H9 (cell line): ENCODE data around the gene NAE1. TPM values are rescaled to one million over a fixed set of nuclear protein-coding genes. Genes with fewer than 3 reads are reported as not detected.

ENCODE experiments used
- DNase-seq: peaks from one replicate; pipeline ENCODE4 v3.0.0-alpha.2; 2017
- H2AFZ ChIP-seq: one replicate; pipeline ENCODE4 v1.6.1; 2013; ENCODE audit warnings: mild to moderate bottlenecking, low read length, control low read depth, moderate library complexity
- H2AK5ac ChIP-seq: 2 replicates; pipeline ENCODE4 v1.6.1; 2013; ENCODE audit warnings: low read length, control low read depth, mixed read lengths; ENCODE audit not compliant: insufficient read length
- H2BK120ac ChIP-seq: one replicate; pipeline ENCODE4 v1.6.1; 2013; ENCODE audit warnings: low read depth, mild to moderate bottlenecking, low read length, control low read depth, inconsistent platforms; ENCODE audit not compliant: poor library complexity, severe bottlenecking
- H2BK12ac ChIP-seq: 2 replicates; pipeline ENCODE4 v1.6.1; 2013; ENCODE audit warnings: low read length, control low read depth, mixed read lengths, low read depth; ENCODE audit not compliant: insufficient read length
- H2BK15ac ChIP-seq: 2 replicates; pipeline ENCODE4 v1.6.1; 2013; ENCODE audit warnings: low read depth, low read length, control low read depth
- H2BK20ac ChIP-seq: one replicate; pipeline ENCODE4 v1.6.1; 2013; ENCODE audit warnings: low read depth, mild to moderate bottlenecking, low read length, control low read depth, inconsistent platforms; ENCODE audit not compliant: poor library complexity, severe bottlenecking
- H2BK5ac ChIP-seq: 2 replicates; pipeline ENCODE4 v1.6.1; 2013; ENCODE audit warnings: low read length, control low read depth, mixed read lengths; ENCODE audit not compliant: insufficient read length
- H3K14ac ChIP-seq: 2 replicates; pipeline ENCODE4 v1.6.1; 2013; ENCODE audit warnings: low read length, control low read depth; ENCODE audit not compliant: insufficient read depth
- H3K18ac ChIP-seq: 2 replicates; pipeline ENCODE4 v1.6.1; 2013; ENCODE audit warnings: low read depth, mild to moderate bottlenecking, mixed read lengths, low read length, control low read depth; ENCODE audit not compliant: insufficient read length
- H3K23ac ChIP-seq: 2 replicates; pipeline ENCODE4 v1.6.1; 2013; ENCODE audit warnings: low read length, control low read depth, mixed read lengths, low read depth; ENCODE audit not compliant: insufficient read length
- H3K23me2 ChIP-seq: 2 replicates; pipeline ENCODE4 v1.6.1; 2013; ENCODE audit warnings: low read depth, mild to moderate bottlenecking, mixed read lengths, low read length, control low read depth; ENCODE audit not compliant: insufficient read length, poor library complexity, severe bottlenecking
- H3K27ac ChIP-seq: 2 replicates; pipeline ENCODE4 v1.5.1; 2013; ENCODE audit warnings: low read length, control low read depth, mixed read lengths, low read depth; ENCODE audit not compliant: insufficient read length
- H3K27me3 ChIP-seq: 2 replicates; pipeline ENCODE4 v1.6.1; 2013; ENCODE audit warnings: low read length, control low read depth, inconsistent platforms; ENCODE audit not compliant: insufficient read depth
- H3K4ac ChIP-seq: 2 replicates; pipeline ENCODE4 v1.6.1; 2013; ENCODE audit warnings: low read depth, mild to moderate bottlenecking, control low read depth, inconsistent platforms, low read length, moderate library complexity
- H3K4me1 ChIP-seq: 2 replicates; pipeline ENCODE4 v1.6.1; 2013; ENCODE audit warnings: low read length, control low read depth, inconsistent platforms; ENCODE audit not compliant: insufficient read depth
- H3K4me2 ChIP-seq: 2 replicates; pipeline ENCODE4 v1.6.1; 2013; ENCODE audit warnings: low read length, control low read depth, mixed read lengths; ENCODE audit not compliant: insufficient read length, insufficient read depth
- H3K56ac ChIP-seq: 2 replicates; pipeline ENCODE4 v1.6.1; 2013; ENCODE audit warnings: low read depth, mild to moderate bottlenecking, mixed read lengths, low read length, control low read depth; ENCODE audit not compliant: insufficient read length
- H3K79me1 ChIP-seq: 2 replicates; pipeline ENCODE4 v1.6.1; 2013; ENCODE audit warnings: low read depth, mild to moderate bottlenecking, moderate library complexity, low read length, control low read depth, inconsistent platforms; ENCODE audit not compliant: insufficient read depth, poor library complexity, severe bottlenecking
- H3K79me2 ChIP-seq: 2 replicates; pipeline ENCODE4 v1.6.1; 2013; ENCODE audit warnings: low read length, control low read depth, inconsistent platforms; ENCODE audit not compliant: insufficient read depth
- H3K9ac ChIP-seq: 2 replicates; pipeline ENCODE4 v1.6.1; 2013; ENCODE audit warnings: low read length, control low read depth, mixed read lengths; ENCODE audit not compliant: insufficient read length; ENCODE audit errors: extremely low read depth
- H3K9me3 ChIP-seq: one replicate; pipeline ENCODE4 v1.6.1; 2013; ENCODE audit warnings: low read depth, low read length, inconsistent platforms; ENCODE audit not compliant: control insufficient read depth
- H3T11ph ChIP-seq: one replicate; pipeline ENCODE4 v1.6.1; 2013; ENCODE audit warnings: mild to moderate bottlenecking, low read length, control low read depth, inconsistent platforms
- H4K20me1 ChIP-seq: one replicate; pipeline ENCODE4 v1.6.1; 2013; ENCODE audit not compliant: control insufficient read depth, insufficient read length, insufficient read depth
- H4K5ac ChIP-seq: 2 replicates; pipeline ENCODE4 v1.6.1; 2013; ENCODE audit warnings: low read depth, mild to moderate bottlenecking, mixed read lengths, low read length, control low read depth; ENCODE audit not compliant: insufficient read length
- H4K8ac ChIP-seq: replicated peaks from 2 replicates; pipeline ENCODE4 v1.6.1; 2013; ENCODE audit warnings: low read length, control low read depth, mixed read lengths, low read depth; ENCODE audit not compliant: insufficient read length
- H4K91ac ChIP-seq: 2 replicates; pipeline ENCODE4 v1.6.1; 2013; ENCODE audit warnings: low read depth, mild to moderate bottlenecking, moderate library complexity, mixed read lengths, low read length, control low read depth; ENCODE audit not compliant: insufficient read length
- H3K27ac Mint-ChIP-seq, 3 experiments: 2 replicates in 2 of 3; 3 replicates in 1 of 3; pipeline ENCODE4 v1.8.0; 2020 to 2021; ENCODE audit warnings: mixed read lengths in 3 of 3, mild to moderate bottlenecking in 1 of 3, moderate library complexity in 1 of 3
- H3K27me3 Mint-ChIP-seq: 2 replicates; pipeline ENCODE4 v1.8.0; 2021; ENCODE audit warnings: low read depth, mild to moderate bottlenecking, moderate library complexity, mixed read lengths
- H3K36me3 Mint-ChIP-seq, 3 experiments: 2 replicates in 2 of 3; 3 replicates in 1 of 3; pipeline ENCODE4 v1.8.0; 2020 to 2021; ENCODE audit warnings: low read depth in 3 of 3, mixed read lengths in 3 of 3; ENCODE audit not compliant: insufficient read depth in 1 of 3
- H3K4me1 Mint-ChIP-seq, 2 experiments: 2 replicates each; pipeline ENCODE4 v1.8.0; 2020; ENCODE audit warnings: mixed read lengths in 2 of 2
- H3K4me3 Mint-ChIP-seq, 2 experiments: 2 replicates in 1 of 2; 3 replicates in 1 of 2; pipeline ENCODE4 v1.8.0; 2020 to 2021; ENCODE audit warnings: mild to moderate bottlenecking in 2 of 2, mixed read lengths in 2 of 2, moderate library complexity in 1 of 2
- H3K9me3 Mint-ChIP-seq, 2 experiments: 2 replicates in 1 of 2; 3 replicates in 1 of 2; pipeline ENCODE4 v1.8.0; 2020; ENCODE audit warnings: mild to moderate bottlenecking in 2 of 2, mixed read lengths in 2 of 2, moderate library complexity in 1 of 2
- WGBS: extraction: QIAGEN DNeasy Blood & Tissue Kit; methylation state at CpG from one replicate; pipeline ENCODE4 v1.1.7; 2013; ENCODE audit warnings: missing lambda C conversion rate, low lambda C conversion rate, mixed read lengths; ENCODE audit not compliant: insufficient read length; ENCODE audit errors: extremely low coverage; 5-methylcytosine and 5-hydroxymethylcytosine counted together
- total RNA-seq: library from RNA; stranded (reverse); gene quantifications from 2 replicates; pipeline ENCODE4 v1.2.1, GENCODE V29; 2021
- TF ChIP-seq, protein P1 (sequence below): fragments of 200-600 bp; sonication (generic); conservative IDR thresholded peaks from 3 replicates; pipeline ENCODE4 v1.8.0; 2021; ENCODE audit warnings: antibody characterized with exemption, mild to moderate bottlenecking

NAE1 gene
- total RNA-seq, 1 experiment from 2014 or later, result 144 TPM

- Histone ChIP-seq H2BK5ac (no peak overlapping the region), H3K27ac (no peak overlapping the region), H3K4me1 (no peaks in the 10 kb centered on the region), H3K4ac (no peak overlapping the region), H4K5ac (no peak overlapping the region), H4K8ac (no peak overlapping the region), H3K27me3 (no peaks in the 10 kb centered on the region), H3K4me2 (no peak overlapping the region), H4K91ac (no peak overlapping the region), H3K9ac (no peak overlapping the region), H3K79me2 (no peaks in the 10 kb centered on the region), H3K23me2 (no peaks in the 10 kb centered on the region), H4K20me1 (no peaks in the 10 kb centered on the region), H3K79me1 (no peaks in the 10 kb centered on the region), H2AFZ (no peak overlapping the region), H3K18ac (no peak overlapping the region), H3K14ac (no peak overlapping the region), H2BK15ac (no peak overlapping the region), H2AK5ac (no peak overlapping the region), H3K56ac (no peak overlapping the region), H3K9me3 (no peaks in the 10 kb centered on the region), H2BK20ac (no peak overlapping the region), H2BK12ac (no peak overlapping the region), H3T11ph (no peak overlapping the region), H2BK120ac (no peak overlapping the region), H3K23ac (no peak overlapping the region)
- H3K4me3 Mint-ChIP-seq, result no peak overlapping the region
- H3K9me3 Mint-ChIP-seq, result no peaks in the 10 kb centered on the region
- H3K27ac Mint-ChIP-seq, result no peak overlapping the region
- WGBS, result no CpG with 5 or more reads among the region's 7 CpGs
- H3K4me1 Mint-ChIP-seq, result no peaks in the 10 kb centered on the region
- DNase-seq, result no peak
- H3K36me3 Mint-ChIP-seq, result peaks cover 37 to 89% (median 85%) of the 10 kb centered on the region in 3 experiments; a peak in 6 of 7 replicates
- TF ChIP-seq, protein P1, sequence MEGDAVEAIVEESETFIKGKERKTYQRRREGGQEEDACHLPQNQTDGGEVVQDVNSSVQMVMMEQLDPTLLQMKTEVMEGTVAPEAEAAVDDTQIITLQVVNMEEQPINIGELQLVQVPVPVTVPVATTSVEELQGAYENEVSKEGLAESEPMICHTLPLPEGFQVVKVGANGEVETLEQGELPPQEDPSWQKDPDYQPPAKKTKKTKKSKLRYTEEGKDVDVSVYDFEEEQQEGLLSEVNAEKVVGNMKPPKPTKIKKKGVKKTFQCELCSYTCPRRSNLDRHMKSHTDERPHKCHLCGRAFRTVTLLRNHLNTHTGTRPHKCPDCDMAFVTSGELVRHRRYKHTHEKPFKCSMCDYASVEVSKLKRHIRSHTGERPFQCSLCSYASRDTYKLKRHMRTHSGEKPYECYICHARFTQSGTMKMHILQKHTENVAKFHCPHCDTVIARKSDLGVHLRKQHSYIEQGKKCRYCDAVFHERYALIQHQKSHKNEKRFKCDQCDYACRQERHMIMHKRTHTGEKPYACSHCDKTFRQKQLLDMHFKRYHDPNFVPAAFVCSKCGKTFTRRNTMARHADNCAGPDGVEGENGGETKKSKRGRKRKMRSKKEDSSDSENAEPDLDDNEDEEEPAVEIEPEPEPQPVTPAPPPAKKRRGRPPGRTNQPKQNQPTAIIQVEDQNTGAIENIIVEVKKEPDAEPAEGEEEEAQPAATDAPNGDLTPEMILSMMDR, result no peak
- H3K27me3 Mint-ChIP-seq, result no peaks in the 10 kb centered on the region
Observed at GRCh38 chr16:66811043-66811442, 19.7 kb downstream of the NAE1 start.
